Type B pancreatic cell (in vitro differentiated cells): Measurements from ENCODE around the gene TRUB2. TPM values are rescaled to one million over a fixed set of nuclear protein-coding genes. Genes with fewer than 3 reads are reported as not detected.
"Not testable (repeated sequence)": the region's sequence is repeated elsewhere in the genome, so short reads cannot be mapped to it uniquely, and the experiment has no call there.

Experiments used
- DNase-seq: peaks from one replicate; pipeline ENCODE4 v3.0.0; 2021; ENCODE audit warnings: mixed read lengths; ENCODE audit not compliant: unreplicated experiment; ENCODE audit errors: extremely low spot score
- H3K27ac Mint-ChIP-seq: 2 replicates; pipeline ENCODE4 v1.8.0; 2021; ENCODE audit warnings: mild to moderate bottlenecking, mixed read lengths
- H3K27me3 Mint-ChIP-seq: 2 replicates; pipeline ENCODE4 v1.8.0; 2021; ENCODE audit warnings: mixed read lengths
- H3K36me3 Mint-ChIP-seq: 2 replicates; pipeline ENCODE4 v1.8.0; 2021; ENCODE audit warnings: mixed read lengths
- H3K4me1 Mint-ChIP-seq: one replicate; pipeline ENCODE4 v1.8.0; 2021; ENCODE audit warnings: mixed read lengths; ENCODE audit not compliant: unreplicated experiment
- H3K4me3 Mint-ChIP-seq: 2 replicates; pipeline ENCODE4 v1.8.0; 2021; ENCODE audit warnings: mild to moderate bottlenecking, mixed read lengths
- H3K9me3 Mint-ChIP-seq: 2 replicates; pipeline ENCODE4 v1.8.0; 2021; ENCODE audit warnings: mixed read lengths
- total RNA-seq: library from RNA; stranded (reverse); gene quantifications from 2 replicates; pipeline ENCODE4 v1.2.1, GENCODE V29; 2021; ENCODE audit warnings: low replicate concordance
- TF ChIP-seq, protein P1 (sequence below): fragments of 200-600 bp; sonication (generic); conservative IDR thresholded peaks from 2 replicates; pipeline ENCODE4 v1.5.0; 2021; ENCODE audit warnings: antibody characterized with exemption, mild to moderate bottlenecking

TRUB2 gene
- total RNA-seq, 1 donor from 2014 or later = 40.4 TPM

DNA sequence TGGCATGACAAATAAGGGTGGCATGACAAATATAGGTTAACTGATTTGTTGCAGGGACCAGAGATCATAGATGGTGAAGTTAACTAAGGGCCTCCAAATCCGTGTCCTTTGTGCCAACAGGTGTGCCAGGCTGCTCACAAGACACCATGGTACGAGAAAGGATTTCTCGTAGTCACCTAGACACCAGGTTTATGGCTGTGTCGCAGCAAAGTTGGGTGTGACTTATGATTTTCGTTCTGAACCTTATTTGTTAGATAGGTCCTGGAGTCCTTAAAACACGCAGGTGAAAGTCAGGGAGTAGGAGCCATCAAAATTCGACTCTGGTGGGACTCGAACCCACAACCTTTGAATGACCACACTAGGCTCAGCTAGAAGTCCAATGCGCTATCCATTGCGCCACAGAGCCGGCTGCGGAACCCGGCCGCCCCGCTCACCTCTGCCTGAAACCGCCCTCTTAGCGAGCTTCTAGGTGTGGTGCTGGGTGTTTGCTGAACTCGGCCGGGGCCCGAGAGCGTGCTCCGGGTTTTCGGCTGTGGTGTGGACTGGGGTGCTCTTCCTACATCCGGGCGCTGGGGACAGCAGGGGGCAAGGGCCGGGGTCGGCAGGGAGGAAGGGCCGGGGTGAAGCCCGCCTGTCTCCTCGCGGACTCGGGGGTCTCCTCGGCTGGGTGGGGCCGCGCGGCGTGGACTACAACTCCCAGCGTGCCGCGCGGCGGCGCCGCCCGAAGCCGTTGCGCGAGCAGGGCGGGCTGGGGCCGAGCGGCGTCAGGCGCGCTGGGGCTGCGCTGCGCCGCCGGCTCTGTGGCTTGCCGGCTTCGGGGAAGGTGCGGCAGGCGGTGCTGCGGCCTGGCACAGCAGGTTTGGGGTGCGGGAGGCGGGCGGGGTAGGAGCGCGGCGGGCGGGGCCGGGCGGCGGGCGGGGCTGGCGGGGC lies 17.8 kb upstream of the TRUB2 start, which contains the start of gene SLC27A4:
SLC27A4 (plus strand) TSS at position 767 of the 930 bp plus-strand sequence. CDS start 2,606 bp downstream, outside the sequence.
- Mint-ChIP-seq H3K4me1 (peaks cover 6% of the 10 kb centered on the region), H3K27ac (peak within 1 kb of the TSS; percentile 94), H3K4me3 (peak within 1 kb of the TSS; percentile 100), H3K9me3 (no peaks in the 10 kb centered on the region), H3K36me3 (no peaks in the 10 kb centered on the region), H3K27me3 (no peaks in the 10 kb centered on the region)
- DNase-seq = peak; percentile 86
- TF ChIP-seq, protein P1, sequence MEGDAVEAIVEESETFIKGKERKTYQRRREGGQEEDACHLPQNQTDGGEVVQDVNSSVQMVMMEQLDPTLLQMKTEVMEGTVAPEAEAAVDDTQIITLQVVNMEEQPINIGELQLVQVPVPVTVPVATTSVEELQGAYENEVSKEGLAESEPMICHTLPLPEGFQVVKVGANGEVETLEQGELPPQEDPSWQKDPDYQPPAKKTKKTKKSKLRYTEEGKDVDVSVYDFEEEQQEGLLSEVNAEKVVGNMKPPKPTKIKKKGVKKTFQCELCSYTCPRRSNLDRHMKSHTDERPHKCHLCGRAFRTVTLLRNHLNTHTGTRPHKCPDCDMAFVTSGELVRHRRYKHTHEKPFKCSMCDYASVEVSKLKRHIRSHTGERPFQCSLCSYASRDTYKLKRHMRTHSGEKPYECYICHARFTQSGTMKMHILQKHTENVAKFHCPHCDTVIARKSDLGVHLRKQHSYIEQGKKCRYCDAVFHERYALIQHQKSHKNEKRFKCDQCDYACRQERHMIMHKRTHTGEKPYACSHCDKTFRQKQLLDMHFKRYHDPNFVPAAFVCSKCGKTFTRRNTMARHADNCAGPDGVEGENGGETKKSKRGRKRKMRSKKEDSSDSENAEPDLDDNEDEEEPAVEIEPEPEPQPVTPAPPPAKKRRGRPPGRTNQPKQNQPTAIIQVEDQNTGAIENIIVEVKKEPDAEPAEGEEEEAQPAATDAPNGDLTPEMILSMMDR = no peak

DNA sequence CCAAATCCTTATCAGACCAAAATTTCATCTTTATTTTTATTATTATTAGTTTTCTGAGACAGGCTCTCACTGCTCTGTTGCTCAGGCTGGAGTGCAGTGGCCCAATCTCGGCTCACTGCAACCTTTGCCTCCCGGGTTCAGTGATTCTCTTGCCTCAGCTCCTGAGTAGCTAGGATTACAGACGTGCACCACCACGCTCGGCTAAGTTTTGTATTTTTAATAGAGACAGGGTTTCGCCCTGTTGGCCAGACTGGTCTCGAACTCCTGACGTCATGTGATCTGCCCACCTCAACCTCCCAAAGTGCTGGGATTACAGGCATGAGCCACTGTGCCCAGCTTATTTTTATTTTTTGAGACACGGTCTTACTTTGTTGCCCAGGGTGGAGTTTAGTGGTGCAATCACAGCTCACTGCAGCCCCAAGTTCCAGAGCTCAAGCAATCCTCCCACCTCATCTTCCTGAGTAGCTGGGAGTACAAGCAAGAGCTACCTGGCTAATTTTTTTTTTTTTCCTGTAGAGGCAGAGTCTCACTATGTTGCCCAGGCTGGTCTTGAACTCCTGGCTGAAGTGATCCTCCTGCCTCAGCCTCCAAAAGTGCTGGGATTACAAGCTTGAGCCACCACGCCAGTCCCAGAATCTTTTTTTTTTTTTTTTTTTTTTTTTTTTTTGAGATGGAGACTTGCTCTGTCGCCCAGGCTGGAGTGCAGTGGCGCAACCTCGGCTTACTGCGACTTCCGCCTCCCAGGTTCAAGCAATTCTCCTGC lies 16.8 kb upstream of the TRUB2 start:
- not testable (repeated sequence) for H3K27ac Mint-ChIP-seq, H3K27me3 Mint-ChIP-seq, DNase-seq, H3K36me3 Mint-ChIP-seq, H3K9me3 Mint-ChIP-seq, H3K4me1 Mint-ChIP-seq
- H3K4me3 Mint-ChIP-seq = peak overlapping the region; percentile 59

- no peaks in the 10 kb centered on the region for H3K27me3 Mint-ChIP-seq
- TF ChIP-seq, protein P1 = no peak
- H3K9me3 Mint-ChIP-seq = no peaks in the 10 kb centered on the region
- DNase-seq = no peak
- peaks cover 6% of the 10 kb centered on the region for H3K4me1 Mint-ChIP-seq
- H3K27ac Mint-ChIP-seq = no peak overlapping the region
- H3K4me3 Mint-ChIP-seq = peak overlapping the region; percentile 6
- H3K36me3 Mint-ChIP-seq = peaks cover under 1% of the 10 kb centered on the region
Measured at GRCh38 chr9:128337936-128338335, 15.7 kb upstream of the TRUB2 start.

GRCh38 chr9:128335914-128336313 lies 13.7 kb upstream of the TRUB2 start:
- Mint-ChIP-seq H3K27ac (no peak overlapping the region), H3K4me3 (no peak overlapping the region), H3K4me1 (no peaks in the 10 kb centered on the region), H3K36me3 (peaks cover 5% of the 10 kb centered on the region), H3K9me3 (no peaks in the 10 kb centered on the region), H3K27me3 (no peaks in the 10 kb centered on the region)
- TF ChIP-seq, protein P1 = no peak
- DNase-seq = no peak

- H3K27me3 Mint-ChIP-seq = no peaks in the 10 kb centered on the region
- H3K9me3 Mint-ChIP-seq = no peaks in the 10 kb centered on the region
- no peak for DNase-seq
- H3K4me3 Mint-ChIP-seq = no peak overlapping the region
- no peak overlapping the region for H3K27ac Mint-ChIP-seq
- TF ChIP-seq, protein P1 = no peak
- H3K4me1 Mint-ChIP-seq = no peaks in the 10 kb centered on the region
- peaks cover 5% of the 10 kb centered on the region for H3K36me3 Mint-ChIP-seq
Measured at GRCh38 chr9:128335161-128335560, 12.9 kb upstream of the TRUB2 start.
